ENCODE measurements around the gene NUBPL.

GRCh38 chr14:31567655-31568054 is 6.5 kb downstream of the NUBPL start:
- no peak for TF ChIP-seq CTCF (optimal IDR thresholded peaks at IDR 0.05 in 1 of 3, IDR thresholded peaks at IDR 0.05 in 1 of 3, conservative IDR thresholded peaks at IDR 0.05 in 1 of 3; ENCODE audit: extremely low read depth in 1 of 3, insufficient read depth in 2 of 3, low read length in 3 of 3)
- no peak for TF ChIP-seq EZH2 (IDR thresholded peaks at IDR 0.05; ENCODE audit: low read length)
